Umbilical cord (tissue), 2 donors: ENCODE data around the gene CCDC187. TPM values are rescaled to one million over a fixed set of nuclear protein-coding genes. Genes with fewer than 3 reads are reported as not detected.

Source experiments
- DNase-seq: peaks from one replicate; pipeline ENCODE4 v3.0.0-alpha.2; 2015; ENCODE audit warnings: low spot score
- total RNA-seq: library from RNA; depleted of rRNA; stranded (reverse); fragments of >200 nt; gene quantifications from one replicate; pipeline ENCODE4 v1.2.3, GENCODE V29; 2014; ENCODE audit warnings: low replicate concordance; ENCODE audit not compliant: insufficient read depth

CCDC187 gene
- total RNA-seq, 1 donor from 2014 or later, result 1.7 TPM

- no peak for DNase-seq
Observed at GRCh38 chr9:136284951-136285350, 18.9 kb downstream of the CCDC187 start.

GRCh38 chr9:136284311-136284710 is 19.6 kb downstream of the CCDC187 start:
- DNase-seq, result no peak

GRCh38 chr9:136283291-136284235 is 20.3 kb downstream of the CCDC187 start:
- peak; percentile 74 for DNase-seq

- no peak for DNase-seq
Observed at GRCh38 chr9:136282272-136282861, 21.5 kb downstream of the CCDC187 start.

GRCh38 chr9:136281421-136282271 is 22.2 kb downstream of the CCDC187 start:
- DNase-seq, result no peak

- DNase-seq, result no peak
Observed at GRCh38 chr9:136280535-136281315, 23.2 kb downstream of the CCDC187 start.

- DNase-seq, result no peak
Observed at GRCh38 chr9:136279471-136279870, 24.4 kb downstream of the CCDC187 start.

- DNase-seq, result no peak
Observed at GRCh38 chr9:136278894-136279293, 25.0 kb downstream of the CCDC187 start.

GRCh38 chr9:136278221-136278620 is 25.7 kb downstream of the CCDC187 start:
- no peak for DNase-seq

GRCh38 chr9:136277746-136278145 is 26.1 kb downstream of the CCDC187 start:
- DNase-seq, result no peak

- no peak for DNase-seq
Observed at GRCh38 chr9:136276716-136277115, 27.2 kb downstream of the CCDC187 start.

GRCh38 chr9:136275655-136276429 is 28.1 kb downstream of the CCDC187 start:
- no peak for DNase-seq

GRCh38 chr9:136274786-136275654 is 28.9 kb downstream of the CCDC187 start:
- no peak for DNase-seq

- DNase-seq, result no peak
Observed at GRCh38 chr9:136273921-136274785, 29.7 kb downstream of the CCDC187 start.

- DNase-seq, result no peak
Observed at GRCh38 chr9:136273244-136273865, 30.5 kb downstream of the CCDC187 start.

- no peak for DNase-seq
Observed at GRCh38 chr9:136270173-136270705, 33.7 kb downstream of the CCDC187 start.

GRCh38 chr9:136268735-136269134 is 35.2 kb downstream of the CCDC187 start:
- DNase-seq, result no peak

- peak; percentile 43 for DNase-seq
Observed at GRCh38 chr9:136268318-136268717, 35.6 kb downstream of the CCDC187 start.
